Stimulated activated CD8-positive, alpha-beta memory T cell treated with anti-CD3 and anti-CD28 coated beads, Interleukin-7, amount 100 ng/mL, for 24 hours (primary cell): ENCODE measurements around the gene EHD2.
A peak's percentile ranks its signal among the peaks of the same experiment; 100 is the strongest.
"Not testable (repeated sequence)": the region's sequence is repeated elsewhere in the genome, so short reads cannot be mapped to it uniquely, and the experiment has no call there.

ENCODE experiments used
- DNase-seq: peaks from one replicate; pipeline ENCODE4 v3.0.0-alpha.2; 2020; ENCODE audit warnings: low read depth

EHD2 gene, protein sequence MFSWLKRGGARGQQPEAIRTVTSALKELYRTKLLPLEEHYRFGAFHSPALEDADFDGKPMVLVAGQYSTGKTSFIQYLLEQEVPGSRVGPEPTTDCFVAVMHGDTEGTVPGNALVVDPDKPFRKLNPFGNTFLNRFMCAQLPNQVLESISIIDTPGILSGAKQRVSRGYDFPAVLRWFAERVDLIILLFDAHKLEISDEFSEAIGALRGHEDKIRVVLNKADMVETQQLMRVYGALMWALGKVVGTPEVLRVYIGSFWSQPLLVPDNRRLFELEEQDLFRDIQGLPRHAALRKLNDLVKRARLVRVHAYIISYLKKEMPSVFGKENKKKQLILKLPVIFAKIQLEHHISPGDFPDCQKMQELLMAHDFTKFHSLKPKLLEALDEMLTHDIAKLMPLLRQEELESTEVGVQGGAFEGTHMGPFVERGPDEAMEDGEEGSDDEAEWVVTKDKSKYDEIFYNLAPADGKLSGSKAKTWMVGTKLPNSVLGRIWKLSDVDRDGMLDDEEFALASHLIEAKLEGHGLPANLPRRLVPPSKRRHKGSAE

DNA sequence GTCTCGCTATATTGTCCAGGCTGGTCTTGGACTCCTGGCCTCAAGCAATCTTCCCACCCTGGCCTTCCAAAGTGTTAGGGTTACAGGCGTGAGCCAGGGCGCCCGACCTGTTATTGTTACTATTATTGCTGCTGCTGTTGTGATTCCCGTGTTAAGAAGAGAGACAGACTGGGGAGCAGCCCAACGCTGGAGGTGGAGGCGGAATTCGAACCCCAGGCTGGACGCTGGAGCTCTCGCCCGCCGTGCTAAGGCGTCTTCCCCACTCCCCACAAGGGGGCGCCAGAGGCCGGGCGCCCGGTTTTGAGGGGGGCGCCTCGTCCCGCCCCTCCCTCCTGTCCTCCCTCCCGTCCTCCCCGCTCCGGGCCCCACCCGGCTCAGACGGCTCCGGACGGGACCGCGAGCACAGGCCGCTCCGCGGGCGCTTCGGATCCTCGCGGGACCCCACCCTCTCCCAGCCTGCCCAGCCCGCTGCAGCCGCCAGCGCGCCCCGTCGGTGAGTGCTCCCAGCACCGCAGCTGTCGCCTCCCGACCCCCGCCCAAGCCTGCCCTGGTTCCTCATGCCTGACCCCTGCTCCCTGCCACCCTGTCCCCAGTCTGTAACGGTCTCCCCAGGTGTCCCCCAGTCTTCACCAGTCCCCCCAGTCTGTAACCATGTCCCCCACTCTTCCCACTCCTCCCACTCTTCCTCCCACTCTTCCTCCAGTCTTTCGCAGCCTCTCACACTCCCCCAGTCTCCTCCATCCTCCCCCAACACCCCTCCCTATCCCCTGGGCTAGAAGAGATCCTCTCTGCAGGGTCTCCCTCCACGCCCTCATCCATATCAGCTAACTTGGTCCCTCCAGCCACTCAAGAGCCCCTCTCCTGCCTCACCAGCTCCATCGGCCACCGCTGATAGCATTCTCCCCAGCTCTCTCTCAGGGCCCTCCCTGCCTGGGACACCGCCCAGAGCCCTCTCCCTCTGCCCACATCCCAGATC lies at the start of gene EHD2:
Gene EHD2 (plus strand): TSS at position 377 of the 976 bp plus-strand sequence. CDS start 3,191 bp downstream, outside the sequence.
- DNase-seq = peak; percentile 18

- no peak for DNase-seq
Measured at GRCh38 chr19:47663435-47663910, 49.7 kb upstream of the EHD2 start.

- DNase-seq = no peak
Measured at GRCh38 chr19:47663911-47664771, 49.1 kb upstream of the EHD2 start.

DNA sequence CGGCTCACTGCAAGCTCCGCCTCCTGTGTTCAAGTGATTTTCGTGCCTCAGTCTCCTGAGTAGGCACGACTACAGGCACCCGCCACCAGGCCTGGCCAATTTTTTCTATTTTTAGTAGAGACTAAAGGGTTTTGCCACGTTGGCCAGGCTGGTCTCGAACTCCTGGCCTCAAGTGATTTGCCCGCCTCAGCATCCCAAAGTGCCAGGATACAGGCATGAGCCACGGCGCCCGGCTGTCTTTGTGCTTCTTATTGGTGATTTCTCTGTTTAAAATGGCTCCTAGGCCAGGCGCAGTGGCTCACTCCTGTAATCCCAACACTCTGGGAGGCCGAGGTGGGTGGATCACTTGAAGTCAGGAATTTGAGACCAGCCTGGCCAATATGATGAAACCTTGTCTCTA lies 44.7 kb upstream of the EHD2 start:
- DNase-seq = not testable (repeated sequence)

DNA sequence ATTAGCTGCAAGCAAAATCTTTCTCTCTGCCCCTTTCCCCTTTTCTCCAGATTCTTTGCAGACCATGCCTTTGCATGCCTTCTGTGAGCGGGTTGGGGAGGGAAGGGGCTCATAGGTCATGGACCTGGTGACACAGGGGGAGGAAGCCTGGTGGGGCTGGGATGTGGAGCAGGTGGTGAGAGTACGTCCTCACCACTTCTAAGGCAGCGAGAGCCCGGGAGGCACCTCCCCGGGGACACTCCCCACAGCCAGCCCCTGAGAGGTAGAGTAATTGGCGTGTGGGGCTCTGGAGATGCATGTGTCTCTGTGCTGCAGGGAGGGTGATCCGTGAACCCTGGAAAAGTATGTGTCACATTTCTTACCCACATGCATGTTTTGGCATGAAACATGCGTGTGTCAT lies 42.5 kb upstream of the EHD2 start:
- DNase-seq = no peak

GRCh38 chr19:47671499-47671898 lies 41.7 kb upstream of the EHD2 start:
- DNase-seq = no peak

- DNase-seq = no peak
Measured at GRCh38 chr19:47673426-47673825, 39.8 kb upstream of the EHD2 start.

GRCh38 chr19:47674548-47674947 lies 38.7 kb upstream of the EHD2 start:
- no peak for DNase-seq

GRCh38 chr19:47675271-47675670 lies 38.0 kb upstream of the EHD2 start:
- no peak for DNase-seq

DNA sequence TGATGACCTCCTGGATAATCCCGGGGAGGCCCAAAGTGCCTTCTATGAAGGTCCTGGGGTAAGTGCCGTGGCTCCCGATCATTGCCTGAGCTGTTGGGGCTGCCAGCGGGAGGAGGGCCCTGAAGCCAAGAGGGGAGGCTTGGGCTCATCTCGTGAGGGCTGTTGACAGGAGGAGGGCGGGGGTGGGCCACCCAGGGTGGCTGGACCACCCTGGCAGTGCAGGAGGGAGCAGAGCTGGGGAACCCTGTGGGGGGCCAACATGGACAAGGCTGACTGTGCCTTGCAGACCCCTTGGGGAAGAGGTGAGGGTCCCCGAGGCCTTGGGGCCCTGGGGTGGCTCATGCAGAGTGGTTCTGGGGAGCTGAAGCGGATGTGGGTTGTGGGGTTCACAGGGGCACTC lies 37.4 kb upstream of the EHD2 start:
- DNase-seq = no peak

DNA sequence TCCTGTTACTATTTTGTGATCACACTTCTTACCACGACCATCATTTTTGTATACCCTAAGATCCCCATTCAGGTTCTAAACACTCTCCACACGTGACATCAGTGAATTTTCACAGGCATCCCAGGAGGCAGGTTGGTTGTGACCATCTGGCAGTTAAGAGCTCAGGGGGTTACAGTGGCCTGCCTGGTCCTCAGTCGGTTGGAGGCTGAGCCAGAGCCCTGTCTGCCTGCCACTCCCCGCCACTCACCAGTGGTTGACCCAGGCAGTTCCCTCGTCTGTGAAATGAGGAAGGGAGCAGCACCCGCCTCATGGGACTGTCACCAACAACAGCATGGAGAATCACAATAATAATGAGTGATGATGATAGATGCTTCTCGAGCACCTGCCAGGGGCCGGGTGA lies 36.4 kb upstream of the EHD2 start:
- no peak for DNase-seq

DNA sequence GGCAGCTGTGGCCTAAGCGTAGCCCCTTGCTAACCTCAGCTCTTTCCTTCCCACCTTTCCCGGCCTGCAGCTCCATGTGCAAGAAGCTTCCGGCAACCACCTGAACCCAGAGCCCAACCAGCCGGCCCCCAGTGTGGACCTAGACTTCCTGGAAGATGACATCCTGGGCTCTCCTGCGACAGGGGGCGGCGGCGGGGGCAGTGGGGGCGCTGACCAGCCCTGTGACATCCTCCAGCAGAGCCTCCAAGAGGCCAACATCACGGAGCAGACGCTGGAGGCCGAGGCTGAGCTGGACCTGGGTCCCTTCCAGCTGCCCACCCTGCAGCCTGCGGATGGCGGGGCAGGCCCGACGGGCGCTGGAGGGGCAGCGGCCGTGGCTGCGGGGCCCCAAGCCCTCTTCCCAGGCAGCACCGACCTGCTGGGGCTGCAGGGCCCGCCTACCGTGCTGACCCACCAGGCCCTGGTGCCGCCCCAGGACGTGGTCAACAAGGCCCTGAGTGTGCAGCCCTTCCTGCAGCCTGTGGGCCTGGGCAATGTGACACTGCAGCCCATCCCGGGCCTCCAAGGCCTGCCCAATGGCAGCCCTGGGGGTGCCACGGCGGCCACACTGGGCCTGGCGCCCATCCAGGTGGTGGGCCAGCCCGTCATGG lies 33.8 kb upstream of the EHD2 start:
- DNase-seq = no peak

- no peak for DNase-seq
Measured at GRCh38 chr19:47679922-47680857, 33.0 kb upstream of the EHD2 start.

- no peak for DNase-seq
Measured at GRCh38 chr19:47680858-47681332, 32.3 kb upstream of the EHD2 start.

DNA sequence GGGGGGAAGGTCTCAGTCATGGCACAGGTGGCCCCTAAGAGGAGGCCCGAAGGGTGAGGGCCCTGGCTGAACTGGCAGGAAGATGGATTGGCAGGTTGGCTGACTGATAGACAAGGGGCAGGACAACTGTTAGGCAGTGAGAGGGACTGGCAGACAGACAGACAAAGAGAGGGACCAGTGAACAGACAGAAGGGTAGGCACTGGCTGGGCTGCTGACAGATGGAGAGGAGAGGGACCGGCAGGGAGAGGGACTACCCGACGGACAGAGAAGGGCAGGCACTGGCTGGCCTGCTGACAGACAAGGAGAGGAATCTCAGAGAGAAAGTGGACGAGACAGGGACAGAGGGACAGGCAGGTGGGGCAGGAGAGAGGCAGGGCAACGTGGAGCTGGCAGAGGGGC lies 31.8 kb upstream of the EHD2 start:
- no peak for DNase-seq

- DNase-seq = no peak
Measured at GRCh38 chr19:47681936-47682335, 31.3 kb upstream of the EHD2 start.

- DNase-seq = no peak
Measured at GRCh38 chr19:47682939-47683338, 30.3 kb upstream of the EHD2 start.

DNA sequence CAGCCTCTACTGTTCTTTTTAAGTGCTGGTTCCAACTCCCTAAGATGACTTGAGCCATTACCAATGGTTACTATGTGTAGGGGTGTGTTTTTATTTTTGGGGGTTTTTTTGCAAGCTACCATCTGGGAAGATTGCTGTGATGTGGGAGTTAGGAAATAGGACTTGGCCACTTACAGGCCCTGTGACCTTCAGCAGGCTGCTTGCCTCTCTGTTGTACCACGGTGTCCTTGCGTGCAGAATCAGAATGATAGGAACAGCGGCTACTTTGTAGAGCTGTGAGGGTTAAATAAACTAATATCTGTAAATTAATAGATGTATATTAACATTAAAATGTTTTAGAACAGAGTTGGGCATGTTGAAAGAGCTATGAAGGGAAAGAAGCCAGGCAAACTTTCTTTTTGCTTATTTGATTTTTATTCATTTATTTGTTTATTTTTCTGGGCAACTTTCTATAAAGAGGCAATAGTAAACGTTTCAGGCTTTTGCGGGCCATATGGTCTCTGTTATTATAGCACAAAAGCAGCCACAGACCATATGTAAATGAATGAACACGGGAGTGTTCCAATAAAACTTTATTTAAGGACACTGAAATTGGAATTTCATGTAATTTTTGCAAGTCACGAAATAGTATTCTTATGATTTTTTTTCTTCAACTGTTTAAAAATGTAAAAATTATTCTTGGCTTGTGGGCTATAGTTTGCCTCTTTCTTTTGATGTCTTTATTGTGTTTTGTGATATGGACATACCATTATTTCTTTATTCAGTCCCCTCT lies 26.4 kb upstream of the EHD2 start:
- DNase-seq = no peak

DNA sequence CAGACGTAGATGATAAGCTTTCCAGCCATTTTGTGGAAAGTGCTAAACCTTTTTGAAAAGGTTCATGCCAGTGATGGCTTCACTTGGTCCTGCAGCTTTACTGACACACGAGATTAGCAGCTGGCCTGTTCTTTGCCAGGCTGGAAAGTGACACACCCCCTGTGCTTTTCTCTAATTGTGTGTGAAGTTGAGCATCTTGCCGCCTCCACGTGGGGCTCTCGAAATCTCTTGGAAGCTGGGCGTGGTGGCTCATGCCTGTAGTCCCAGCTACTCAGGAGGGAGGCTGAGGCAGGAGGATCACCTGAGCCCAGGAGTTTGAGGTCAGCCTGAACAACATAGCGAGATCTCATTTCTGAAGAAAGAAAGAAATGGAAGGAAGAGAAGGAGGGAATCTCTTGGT lies 25.3 kb upstream of the EHD2 start:
- DNase-seq = no peak
